RWPE2 (cell line): ENCODE measurements around the gene CFAP70.

Experiments
- ATAC-seq: fragments of 200-7000 bp; cut with Tn5 transposase; 3 replicates; pipeline ENCODE4 v1.9.1; 2021; ENCODE audit warnings: low read depth
- DNase-seq: peaks from one replicate; pipeline ENCODE4 v3.0.0-alpha.2; 2020; ENCODE audit warnings: low spot score
- H3K27ac ChIP-seq: fragments of 450-650 bp; 2 replicates; pipeline ENCODE4 v1.5.1; 2017; ENCODE audit warnings: mild to moderate bottlenecking; ENCODE audit not compliant: poor library complexity, severe bottlenecking
- H3K27me3 ChIP-seq: fragments of 250-450 bp; sonication (Bioruptor Pico); 2 replicates; pipeline ENCODE4 v1.5.1; 2021; ENCODE audit warnings: mild to moderate bottlenecking, moderate library complexity; ENCODE audit not compliant: insufficient read depth, poor library complexity, severe bottlenecking
- H3K36me3 ChIP-seq: fragments of 250-450 bp; sonication (Bioruptor Pico); 2 replicates; pipeline ENCODE4 v1.5.1; 2020; ENCODE audit warnings: low read depth, mild to moderate bottlenecking, moderate library complexity
- H3K4me1 ChIP-seq: fragments of 250-450 bp; sonication (Bioruptor Pico); 2 replicates; pipeline ENCODE4 v1.5.1; 2021; ENCODE audit warnings: mild to moderate bottlenecking, moderate library complexity; ENCODE audit not compliant: insufficient read depth, poor library complexity, severe bottlenecking
- H3K4me3 ChIP-seq: fragments of 250-450 bp; sonication (Bioruptor Pico); 2 replicates; pipeline ENCODE4 v1.5.1; 2021; ENCODE audit warnings: mild to moderate bottlenecking, moderate library complexity; ENCODE audit not compliant: severe bottlenecking
- H3K9me3 ChIP-seq: fragments of 250-450 bp; sonication (Bioruptor Pico); 2 replicates; pipeline ENCODE4 v1.5.1; 2021; ENCODE audit warnings: mild to moderate bottlenecking, moderate library complexity; ENCODE audit not compliant: severe bottlenecking
- CTCF ChIP-seq: fragments of 450-650 bp; IDR thresholded peaks from one replicate; pipeline ENCODE4 v1.5.1; 2017; ENCODE audit warnings: mild to moderate bottlenecking, moderate library complexity; ENCODE audit not compliant: poor library complexity, severe bottlenecking

CFAP70 gene

GRCh38 chr10:73225518-73225917 lies 133.1 kb downstream of the CFAP70 start:
- Histone ChIP-seq H3K4me1 (peaks cover 4% of the 10 kb centered on the region), H3K27me3 (no peaks in the 10 kb centered on the region), H3K27ac (no peak overlapping the region), H3K9me3 (no peaks in the 10 kb centered on the region), H3K4me3 (no peak overlapping the region), H3K36me3 (peaks cover 1% of the 10 kb centered on the region; the same call in 1 of the 2 replicates)
- TF ChIP-seq CTCF = no peak
- no peak for DNase-seq
- ATAC-seq = peak; percentile 73

GRCh38 chr10:73220989-73221388 lies 137.7 kb downstream of the CFAP70 start:
- Histone ChIP-seq H3K4me3 (no peak overlapping the region), H3K27ac (no peak overlapping the region), H3K36me3 (no peaks in the 10 kb centered on the region; the same call in 1 of the 2 replicates), H3K27me3 (no peaks in the 10 kb centered on the region), H3K9me3 (no peaks in the 10 kb centered on the region), H3K4me1 (peaks cover 4% of the 10 kb centered on the region)
- DNase-seq (no peak), ATAC-seq (no peak)
- no peak for TF ChIP-seq CTCF

- Histone ChIP-seq H3K27me3 (no peaks in the 10 kb centered on the region), H3K4me1 (no peaks in the 10 kb centered on the region), H3K36me3 (no peaks in the 10 kb centered on the region; the same call in 1 of the 2 replicates), H3K27ac (no peak overlapping the region), H3K4me3 (no peak overlapping the region), H3K9me3 (no peaks in the 10 kb centered on the region)
- no peak for TF ChIP-seq CTCF
- no peak for ATAC-seq
- DNase-seq = no peak
Measured at GRCh38 chr10:73219384-73219783, 139.3 kb downstream of the CFAP70 start.

GRCh38 chr10:73218431-73219191 lies 140.1 kb downstream of the CFAP70 start:
- DNase-seq (no peak), ATAC-seq (no peak)
- no peaks in the 10 kb centered on the region for H3K27me3 ChIP-seq
- no peaks in the 10 kb centered on the region for H3K9me3 ChIP-seq
- H3K4me3 ChIP-seq = no peak overlapping the region
- H3K27ac ChIP-seq = no peak overlapping the region
- peak; percentile 59 for TF ChIP-seq CTCF
- no peaks in the 10 kb centered on the region; the same call in 1 of the 2 replicates for H3K36me3 ChIP-seq
- no peaks in the 10 kb centered on the region for H3K4me1 ChIP-seq

- H3K27me3 ChIP-seq = no peaks in the 10 kb centered on the region
- no peak for TF ChIP-seq CTCF
- no peaks in the 10 kb centered on the region for H3K4me1 ChIP-seq
- H3K36me3 ChIP-seq = no peaks in the 10 kb centered on the region; the same call in 1 of the 2 replicates
- DNase-seq (no peak), ATAC-seq (no peak)
- no peak overlapping the region for H3K27ac ChIP-seq
- no peaks in the 10 kb centered on the region for H3K9me3 ChIP-seq
- H3K4me3 ChIP-seq = no peak overlapping the region
Measured at GRCh38 chr10:73217628-73218027, 141.0 kb downstream of the CFAP70 start.
